HUES48 (cell line): ENCODE measurements around the gene ITLN1.
"Not testable (repeated sequence)": the region's sequence is repeated elsewhere in the genome, so short reads cannot be mapped to it uniquely, and the experiment has no call there.

ENCODE experiments used
- H3K27ac ChIP-seq: one replicate; pipeline ENCODE4 v1.7.0; 2013; ENCODE audit warnings: low read depth, low read length, inconsistent platforms
- H3K27me3 ChIP-seq: 2 replicates; pipeline ENCODE4 v1.6.1; 2013; ENCODE audit warnings: mild to moderate bottlenecking, low read length; ENCODE audit not compliant: control insufficient read depth, insufficient read depth
- H3K36me3 ChIP-seq: 2 replicates; pipeline ENCODE4 v1.6.1; 2013; ENCODE audit warnings: low read length; ENCODE audit not compliant: control insufficient read depth, insufficient read depth
- H3K4me1 ChIP-seq: 2 replicates; pipeline ENCODE4 v1.6.1; 2013; ENCODE audit warnings: mild to moderate bottlenecking, low read length; ENCODE audit not compliant: control insufficient read depth, insufficient read depth
- H3K4me3 ChIP-seq: 2 replicates; pipeline ENCODE4 v1.5.1; 2013; ENCODE audit warnings: mild to moderate bottlenecking, low read depth, low read length
- H3K9ac ChIP-seq: 2 replicates; pipeline ENCODE4 v1.6.1; 2013; ENCODE audit warnings: mild to moderate bottlenecking, low read depth, low read length, moderate library complexity
- H3K9me3 ChIP-seq: 2 replicates; pipeline ENCODE4 v1.6.1; 2013; ENCODE audit warnings: low read length; ENCODE audit not compliant: control insufficient read depth, insufficient read depth

ITLN1 gene

DNA sequence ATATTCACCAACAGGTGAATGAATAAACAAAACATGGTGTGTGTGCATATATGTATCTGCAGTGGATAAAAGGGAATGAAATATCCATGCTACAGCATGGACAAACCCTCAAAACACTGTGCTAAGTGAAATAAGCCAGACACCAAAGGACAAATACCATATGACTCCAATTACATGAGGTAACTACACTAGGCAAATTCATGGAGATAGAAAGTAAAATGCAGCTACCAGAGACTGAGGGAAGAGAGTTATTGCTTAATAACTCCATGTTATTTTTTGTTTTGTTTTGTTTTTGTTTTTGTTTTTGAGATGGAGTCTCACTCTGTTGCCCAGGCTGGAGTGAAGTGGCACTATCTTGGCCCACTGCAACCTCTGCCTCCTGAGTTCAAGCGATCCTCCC is 2.4 kb downstream of the ITLN1 start:
- Histone ChIP-seq H3K27me3 (no peaks in the 10 kb centered on the region), H3K4me1 (no peaks in the 10 kb centered on the region), H3K9ac (no peak overlapping the region), H3K4me3 (no peak overlapping the region), H3K9me3 (no peaks in the 10 kb centered on the region), H3K27ac (no peak overlapping the region), H3K36me3 (no peaks in the 10 kb centered on the region)

DNA sequence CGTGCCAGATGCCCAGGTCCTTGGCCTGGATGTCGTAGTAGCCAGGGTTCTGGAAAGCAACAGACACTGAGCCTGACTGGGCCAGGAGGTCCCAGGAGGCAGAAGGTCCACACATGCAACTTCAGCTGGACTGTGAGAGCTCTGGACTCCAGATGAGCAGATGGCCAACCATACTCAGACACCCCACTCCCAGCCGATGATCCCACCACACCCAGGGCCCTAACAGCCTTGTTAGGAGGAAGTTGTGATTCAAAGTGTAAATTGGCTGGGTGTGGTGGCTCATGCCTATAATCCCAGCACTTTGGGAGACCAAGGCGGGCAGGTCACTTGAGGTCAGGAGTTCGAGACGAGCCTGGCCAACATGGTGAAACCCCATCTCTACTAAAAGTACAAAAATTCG is 3.7 kb downstream of the ITLN1 start:
- H3K27me3 ChIP-seq, H3K4me1 ChIP-seq, H3K9ac ChIP-seq, H3K27ac ChIP-seq, H3K36me3 ChIP-seq, H3K4me3 ChIP-seq, H3K9me3 ChIP-seq: not testable (repeated sequence)

DNA sequence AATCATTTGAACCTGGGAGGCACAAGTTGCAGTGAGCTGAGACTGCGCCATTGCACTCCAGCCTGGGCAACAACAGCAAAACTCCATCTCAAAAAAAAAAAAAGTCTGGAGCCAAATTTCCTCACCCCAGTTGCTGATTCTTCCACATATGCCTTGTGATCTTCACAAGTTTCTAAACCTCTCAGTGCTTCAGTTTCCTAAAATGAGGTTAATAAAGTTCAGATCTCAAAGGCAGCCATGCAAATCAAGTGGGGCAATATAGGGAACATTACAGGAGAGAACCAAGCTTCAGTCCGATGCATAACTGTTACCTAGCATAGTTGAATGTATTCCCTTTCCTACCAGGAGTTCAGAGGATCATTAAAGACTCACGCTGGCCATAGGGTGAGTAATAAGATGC is 4.8 kb downstream of the ITLN1 start:
- Histone ChIP-seq H3K27me3 (no peaks in the 10 kb centered on the region), H3K4me3 (no peak overlapping the region), H3K27ac (no peak overlapping the region), H3K4me1 (no peaks in the 10 kb centered on the region), H3K9me3 (no peaks in the 10 kb centered on the region), H3K9ac (no peak overlapping the region), H3K36me3 (no peaks in the 10 kb centered on the region)

DNA sequence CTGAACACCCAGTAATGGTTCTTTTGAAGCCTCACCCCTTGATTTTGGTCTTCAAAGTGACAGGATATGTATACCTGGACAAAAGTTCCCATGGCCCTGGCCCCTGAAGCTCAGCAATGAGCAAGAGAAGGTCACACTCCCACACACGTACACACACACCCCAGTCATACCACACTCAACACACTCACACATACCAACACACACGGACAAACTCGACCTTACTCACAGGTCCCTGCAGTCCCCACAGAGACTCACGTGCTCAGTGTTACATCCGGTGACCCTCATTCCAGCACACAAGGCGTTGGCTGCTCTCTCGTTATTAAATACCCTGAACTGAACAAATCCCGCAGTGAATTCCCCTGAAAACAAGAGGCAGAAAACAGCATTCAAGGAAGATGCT is 5.9 kb downstream of the ITLN1 start:
- Histone ChIP-seq H3K27ac (no peak overlapping the region), H3K9ac (no peak overlapping the region), H3K27me3 (no peaks in the 10 kb centered on the region), H3K4me3 (no peak overlapping the region), H3K4me1 (no peaks in the 10 kb centered on the region), H3K9me3 (no peaks in the 10 kb centered on the region), H3K36me3 (no peaks in the 10 kb centered on the region)

DNA sequence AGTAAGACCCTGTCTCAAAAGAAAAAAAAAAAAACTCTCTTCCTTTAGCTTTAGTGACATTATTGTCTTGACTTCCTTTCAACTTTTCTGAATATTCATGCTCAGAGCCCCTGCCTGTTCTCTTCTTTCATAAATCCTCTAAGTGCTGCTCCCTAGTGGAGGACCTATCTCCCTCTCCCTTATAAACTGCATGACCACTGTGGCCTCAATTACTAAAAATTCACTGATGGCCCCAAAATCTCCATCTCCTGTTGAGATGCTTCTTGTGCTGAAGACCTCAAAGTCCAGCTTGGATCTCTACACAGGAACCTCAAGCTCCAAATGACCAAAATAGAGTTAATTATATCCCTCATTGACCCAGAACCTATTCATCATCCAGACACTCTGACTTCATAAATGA is 7.8 kb downstream of the ITLN1 start:
- Histone ChIP-seq H3K4me3 (no peak overlapping the region), H3K4me1 (no peaks in the 10 kb centered on the region), H3K9ac (no peak overlapping the region), H3K9me3 (no peaks in the 10 kb centered on the region), H3K36me3 (no peaks in the 10 kb centered on the region), H3K27ac (no peak overlapping the region), H3K27me3 (no peaks in the 10 kb centered on the region)

DNA sequence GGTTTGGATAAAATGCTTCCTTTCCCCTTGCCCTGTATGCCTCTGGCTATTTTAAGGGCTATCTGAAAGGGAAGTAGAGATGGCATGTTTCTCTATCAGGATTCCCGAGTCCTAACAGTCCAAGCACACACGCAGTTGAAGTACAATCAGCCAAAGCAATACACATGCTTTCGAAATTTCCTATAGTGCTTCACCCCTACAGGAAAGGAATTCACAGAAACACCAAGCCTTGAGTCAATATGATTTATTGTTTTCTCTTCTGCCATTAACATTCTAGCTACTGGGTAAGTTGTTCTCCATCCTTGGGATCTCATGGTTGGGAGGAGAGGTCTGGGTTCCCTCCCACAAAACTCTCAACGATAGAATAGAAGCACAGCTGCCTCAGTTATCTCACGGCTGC is 8.7 kb downstream of the ITLN1 start:
- Histone ChIP-seq H3K9me3 (no peaks in the 10 kb centered on the region), H3K27ac (no peak overlapping the region), H3K4me3 (no peak overlapping the region), H3K36me3 (no peaks in the 10 kb centered on the region), H3K4me1 (no peaks in the 10 kb centered on the region), H3K9ac (no peak overlapping the region), H3K27me3 (no peaks in the 10 kb centered on the region)

DNA sequence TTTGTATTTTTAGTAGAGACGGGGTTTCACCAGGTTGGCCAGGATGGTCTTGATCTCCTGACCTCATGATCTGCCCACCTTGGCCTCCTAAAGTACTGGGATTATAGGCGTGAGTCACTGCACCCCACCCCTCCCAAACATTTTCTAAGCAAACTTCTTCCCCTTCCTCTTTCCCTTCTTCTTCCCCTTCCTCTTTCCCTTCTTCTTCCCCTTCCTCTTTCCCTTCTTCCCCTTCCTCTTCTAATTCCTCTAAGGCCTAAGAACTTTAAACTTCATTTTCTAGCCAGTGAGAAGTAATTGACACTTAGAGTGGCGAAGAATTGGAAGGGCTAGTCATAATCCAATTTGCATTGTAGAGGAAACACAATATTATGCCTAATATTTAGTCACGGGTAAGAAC is 9.4 kb downstream of the ITLN1 start:
- not testable (repeated sequence) for H3K4me3 ChIP-seq, H3K36me3 ChIP-seq, H3K27ac ChIP-seq, H3K4me1 ChIP-seq, H3K9ac ChIP-seq, H3K27me3 ChIP-seq, H3K9me3 ChIP-seq

DNA sequence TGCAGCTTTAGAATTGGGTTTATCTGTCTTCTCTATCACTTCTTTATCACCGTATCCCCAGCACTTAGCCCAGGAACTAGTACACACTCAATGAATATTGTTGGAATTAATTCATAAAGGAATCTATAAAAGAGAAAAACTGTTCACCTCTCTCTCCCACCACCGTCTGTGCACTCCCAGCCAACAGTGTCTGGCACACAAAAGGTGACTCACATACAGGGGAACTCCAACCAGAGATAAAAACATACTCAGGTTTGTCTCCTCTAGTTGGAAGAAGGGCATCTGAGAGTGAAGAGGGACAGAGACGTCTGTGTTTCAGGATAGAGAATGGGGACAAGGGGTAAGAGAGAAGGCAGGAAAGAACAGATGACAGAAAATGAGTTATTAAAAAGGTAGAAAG is 10.0 kb downstream of the ITLN1 start:
- no peaks in the 10 kb centered on the region for H3K27me3 ChIP-seq
- no peak overlapping the region for H3K9ac ChIP-seq
- H3K4me3 ChIP-seq: no peak overlapping the region
- no peaks in the 10 kb centered on the region for H3K36me3 ChIP-seq
- H3K4me1 ChIP-seq: no peaks in the 10 kb centered on the region
- H3K9me3 ChIP-seq: no peaks in the 10 kb centered on the region
- no peak overlapping the region for H3K27ac ChIP-seq

DNA sequence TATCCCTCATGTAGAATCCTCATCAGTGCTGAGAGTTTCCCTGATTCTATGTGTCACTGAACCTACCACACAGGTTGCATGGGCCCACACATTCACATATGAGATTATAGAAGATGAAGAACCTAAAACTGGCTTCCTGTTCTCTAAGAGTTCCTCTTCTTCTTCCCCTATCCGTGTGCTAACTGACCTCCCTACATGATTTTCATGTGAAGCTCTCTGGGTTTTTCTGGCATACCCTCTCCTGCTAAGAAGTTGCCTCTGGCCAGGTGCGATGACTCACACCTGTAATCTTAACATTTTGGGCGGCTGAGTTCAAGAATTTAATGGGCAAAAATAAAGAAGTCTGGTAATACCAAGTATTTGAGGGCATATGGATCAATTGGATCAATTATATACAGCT is 16.8 kb downstream of the ITLN1 start:
- Histone ChIP-seq H3K27me3 (no peaks in the 10 kb centered on the region), H3K4me3 (no peak overlapping the region), H3K9ac (no peak overlapping the region), H3K36me3 (no peaks in the 10 kb centered on the region), H3K27ac (no peak overlapping the region), H3K9me3 (no peaks in the 10 kb centered on the region), H3K4me1 (no peaks in the 10 kb centered on the region)

DNA sequence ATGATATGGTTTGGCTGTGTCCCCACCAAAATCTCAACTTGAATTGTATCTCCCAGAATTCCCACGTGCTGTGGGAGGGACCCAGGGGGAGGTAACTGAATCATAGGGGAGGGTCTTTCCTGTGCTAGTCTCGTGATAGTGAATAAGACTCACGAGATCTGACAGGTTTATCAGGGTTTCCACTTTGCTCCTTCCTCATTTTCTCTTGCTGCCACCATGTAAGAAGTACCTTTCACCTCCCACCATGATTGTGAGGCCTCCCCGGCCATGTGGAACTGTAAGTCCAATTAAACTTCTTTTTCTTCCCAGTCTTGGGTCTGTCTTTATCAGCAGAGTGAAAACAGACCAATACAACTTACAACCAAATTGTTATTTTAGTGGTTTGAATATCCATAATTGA is 17.3 kb downstream of the ITLN1 start:
- not testable (repeated sequence) for H3K36me3 ChIP-seq, H3K9me3 ChIP-seq

DNA sequence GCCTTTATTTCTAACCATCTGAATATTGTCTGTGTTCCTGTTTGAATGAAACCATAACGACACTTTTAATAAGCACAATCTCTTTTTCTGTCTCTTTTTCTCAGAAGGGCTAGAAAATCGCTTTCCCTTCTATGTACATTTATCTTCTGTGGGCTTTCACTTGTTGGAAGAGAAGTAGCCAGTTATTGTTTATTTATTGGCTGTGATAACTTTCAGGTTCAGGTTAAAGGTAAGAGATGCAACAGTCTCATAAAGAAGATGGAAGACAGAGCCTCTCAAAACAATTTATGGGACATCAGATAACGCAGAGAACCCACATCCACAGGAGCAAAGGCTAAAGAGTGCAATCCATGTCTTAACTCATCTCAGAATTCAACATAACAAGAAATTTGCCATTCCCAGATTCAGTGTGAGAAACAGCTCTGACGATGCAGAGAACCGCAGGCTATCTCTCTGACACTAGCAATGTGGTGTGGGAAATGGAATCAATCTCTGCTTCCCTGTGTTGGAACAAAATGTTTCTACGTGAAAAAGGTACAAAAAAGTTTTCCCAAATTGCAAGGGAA is 18.2 kb downstream of the ITLN1 start:
- H3K27ac ChIP-seq: no peak overlapping the region
- no peaks in the 10 kb centered on the region for H3K36me3 ChIP-seq
- no peaks in the 10 kb centered on the region for H3K27me3 ChIP-seq
- no peaks in the 10 kb centered on the region for H3K4me1 ChIP-seq
- no peak overlapping the region for H3K4me3 ChIP-seq
- no peaks in the 10 kb centered on the region for H3K9me3 ChIP-seq
- no peak overlapping the region for H3K9ac ChIP-seq

More for the DNA sequence above, 17.3 kb downstream of the ITLN1 start:
- not testable (repeated sequence) for H3K27me3 ChIP-seq, H3K27ac ChIP-seq, H3K4me1 ChIP-seq, H3K4me3 ChIP-seq, H3K9ac ChIP-seq
